HEK293T (cell line): ENCODE results near the gene LRBA.

Source experiments
- BHLHE40 ChIP-seq: fragments of 450-650 bp; IDR thresholded peaks from 2 replicates; pipeline ENCODE4 v1.6.1; 2016; ENCODE audit warnings: mild to moderate bottlenecking, moderate library complexity, borderline replicate concordance
- CTBP1 ChIP-seq: fragments of 450-650 bp; IDR thresholded peaks from 2 replicates; pipeline ENCODE4 v1.6.1; 2016; ENCODE audit warnings: borderline replicate concordance
- ELF4 ChIP-seq: fragments of 450-650 bp; IDR thresholded peaks from 2 replicates; pipeline ENCODE4 v1.6.1; 2017; ENCODE audit warnings: antibody characterized with exemption
- FOXA1 ChIP-seq: fragments of 450-650 bp; IDR thresholded peaks from 2 replicates; pipeline ENCODE4 v1.6.1; 2016; ENCODE audit warnings: mild to moderate bottlenecking
- FOXK2 ChIP-seq: fragments of 450-650 bp; IDR thresholded peaks from 2 replicates; pipeline ENCODE4 v1.6.1; 2016; ENCODE audit warnings: mild to moderate bottlenecking
- HDGF ChIP-seq: fragments of 450-650 bp; IDR thresholded peaks from 2 replicates; pipeline ENCODE4 v1.6.1; 2017; ENCODE audit warnings: antibody characterized with exemption, borderline replicate concordance
- NFRKB ChIP-seq: fragments of 450-650 bp; IDR thresholded peaks from 2 replicates; pipeline ENCODE4 v1.6.1; 2016; ENCODE audit warnings: mild to moderate bottlenecking, moderate library complexity
- PKNOX1 ChIP-seq: fragments of 450-650 bp; IDR thresholded peaks from 2 replicates; pipeline ENCODE4 v1.6.1; 2016
- SUZ12 ChIP-seq: fragments of 450-650 bp; IDR thresholded peaks from 2 replicates; pipeline ENCODE4 v1.6.1; 2016; ENCODE audit warnings: mild to moderate bottlenecking
- TARDBP ChIP-seq: fragments of 450-650 bp; IDR thresholded peaks from 2 replicates; pipeline ENCODE4 v1.6.1; 2016

GRCh38 chr4:150962245-150962644 is 52.8 kb downstream of the LRBA start:
- TF ChIP-seq HDGF (no peak), FOXA1 (no peak), FOXK2 (no peak), TARDBP (no peak), CTBP1 (no peak), PKNOX1 (no peak), ELF4 (no peak), NFRKB (no peak), BHLHE40 (no peak), SUZ12 (no peak)
